Breast epithelium (tissue), 3 donors: ENCODE data around the gene ACTN4.

Experiments used
- POLR2AphosphoS5 ChIP-seq, 3 donors: sonication (generic); formaldehyde crosslinking; IDR thresholded peaks; one replicate each; pipeline ENCODE4 v1.6.1; 2017; ENCODE audit warnings: antibody characterized with exemption in 3 of 3
- TF ChIP-seq, protein P1 (sequence below), 3 donors: fragments of 450-650 bp; IDR thresholded peaks; one replicate each; pipeline ENCODE4 v1.5.1; 2016 to 2017; ENCODE audit warnings: antibody characterized with exemption in 3 of 3, mild to moderate bottlenecking in 3 of 3, moderate library complexity in 3 of 3

DNA sequence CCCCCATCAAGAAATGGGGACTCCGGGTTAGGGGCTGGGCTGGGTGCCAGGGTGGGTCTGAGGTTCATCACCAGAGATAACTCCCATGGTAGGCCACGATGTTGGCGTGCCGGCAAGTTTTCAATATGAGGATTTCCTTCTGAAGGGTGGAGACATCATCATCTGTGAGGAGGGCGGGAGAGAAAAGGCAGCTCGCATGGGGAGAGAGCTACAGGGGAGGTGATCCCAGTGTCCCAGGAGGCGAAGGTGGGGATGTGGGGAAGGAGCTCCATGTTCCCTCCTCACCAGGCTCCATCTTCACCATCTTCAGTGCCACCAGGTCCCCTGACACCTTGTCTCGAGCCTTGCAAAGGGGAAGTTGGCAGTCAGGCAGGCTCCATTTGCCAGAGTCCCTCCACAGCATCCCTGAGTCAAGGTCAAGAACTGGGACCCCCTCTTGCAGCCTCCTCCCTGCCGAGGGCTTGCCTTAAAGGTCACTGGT is 30.1 kb upstream of the ACTN4 start:
- no peak for TF ChIP-seq POLR2AphosphoS5 (IDR thresholded peaks at IDR 0.05)
- TF ChIP-seq, protein P1, sequence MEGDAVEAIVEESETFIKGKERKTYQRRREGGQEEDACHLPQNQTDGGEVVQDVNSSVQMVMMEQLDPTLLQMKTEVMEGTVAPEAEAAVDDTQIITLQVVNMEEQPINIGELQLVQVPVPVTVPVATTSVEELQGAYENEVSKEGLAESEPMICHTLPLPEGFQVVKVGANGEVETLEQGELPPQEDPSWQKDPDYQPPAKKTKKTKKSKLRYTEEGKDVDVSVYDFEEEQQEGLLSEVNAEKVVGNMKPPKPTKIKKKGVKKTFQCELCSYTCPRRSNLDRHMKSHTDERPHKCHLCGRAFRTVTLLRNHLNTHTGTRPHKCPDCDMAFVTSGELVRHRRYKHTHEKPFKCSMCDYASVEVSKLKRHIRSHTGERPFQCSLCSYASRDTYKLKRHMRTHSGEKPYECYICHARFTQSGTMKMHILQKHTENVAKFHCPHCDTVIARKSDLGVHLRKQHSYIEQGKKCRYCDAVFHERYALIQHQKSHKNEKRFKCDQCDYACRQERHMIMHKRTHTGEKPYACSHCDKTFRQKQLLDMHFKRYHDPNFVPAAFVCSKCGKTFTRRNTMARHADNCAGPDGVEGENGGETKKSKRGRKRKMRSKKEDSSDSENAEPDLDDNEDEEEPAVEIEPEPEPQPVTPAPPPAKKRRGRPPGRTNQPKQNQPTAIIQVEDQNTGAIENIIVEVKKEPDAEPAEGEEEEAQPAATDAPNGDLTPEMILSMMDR (IDR thresholded peaks at IDR 0.05): no peak
